GM21737 (cell line): ENCODE data around the gene SOCS2.
"Not testable (repeated sequence)": the region's sequence is repeated elsewhere in the genome, so short reads cannot be mapped to it uniquely, and the experiment has no call there.

Source experiments
- ATAC-seq: cut with Tn5 transposase; IDR thresholded peaks from one replicate; pipeline ENCODE4 v1.9.1; 2021; ENCODE audit warnings: mild to moderate bottlenecking, moderate library complexity; ENCODE audit not compliant: unreplicated experiment

The SOCS2 gene

GRCh38 chr12:93592641-93593406 lies 20.3 kb downstream of the SOCS2 start:
- no peak for ATAC-seq

- ATAC-seq = no peak
Measured at GRCh38 chr12:93593843-93594242, 21.4 kb downstream of the SOCS2 start.

GRCh38 chr12:93594766-93595311 lies 22.4 kb downstream of the SOCS2 start:
- ATAC-seq = no peak

GRCh38 chr12:93595351-93595750 lies 22.9 kb downstream of the SOCS2 start:
- ATAC-seq = no peak

GRCh38 chr12:93597608-93598007 lies 25.1 kb downstream of the SOCS2 start:
- no peak for ATAC-seq

- ATAC-seq = no peak
Measured at GRCh38 chr12:93599192-93599591, 26.7 kb downstream of the SOCS2 start.

- no peak for ATAC-seq
Measured at GRCh38 chr12:93601591-93601990, 29.1 kb downstream of the SOCS2 start.

- no peak for ATAC-seq
Measured at GRCh38 chr12:93602897-93603668, 30.6 kb downstream of the SOCS2 start.

GRCh38 chr12:93603762-93604161 lies 31.3 kb downstream of the SOCS2 start:
- no peak for ATAC-seq

GRCh38 chr12:93608313-93608712 lies 35.8 kb downstream of the SOCS2 start:
- no peak for ATAC-seq

GRCh38 chr12:93609281-93610192 lies 37.1 kb downstream of the SOCS2 start:
- no peak for ATAC-seq

GRCh38 chr12:93612776-93613175 lies 40.3 kb downstream of the SOCS2 start:
- no peak for ATAC-seq

- no peak for ATAC-seq
Measured at GRCh38 chr12:93614917-93615596, 42.6 kb downstream of the SOCS2 start.

- ATAC-seq = no peak
Measured at GRCh38 chr12:93616584-93617101, 44.2 kb downstream of the SOCS2 start.

- no peak for ATAC-seq
Measured at GRCh38 chr12:93618891-93619410, 46.5 kb downstream of the SOCS2 start.

- no peak for ATAC-seq
Measured at GRCh38 chr12:93621986-93622385, 49.5 kb downstream of the SOCS2 start.

GRCh38 chr12:93622485-93622884 lies 50.0 kb downstream of the SOCS2 start:
- ATAC-seq = no peak

GRCh38 chr12:93624595-93625294 lies 52.3 kb downstream of the SOCS2 start:
- ATAC-seq = peak; percentile 83

- ATAC-seq = not testable (repeated sequence)
Measured at GRCh38 chr12:93625295-93625645, 52.8 kb downstream of the SOCS2 start.
